Measurements from ENCODE around the gene KLHL36. TPM values are rescaled to one million over a fixed set of nuclear protein-coding genes. Genes with fewer than 3 reads are reported as not detected.
A peak's percentile ranks its signal among the peaks of the same experiment; 100 is the strongest.

Gene KLHL36
- total RNA-seq, 1 experiment from 2014 or later = 22.0 TPM

- H3K4me3 ChIP-seq (ENCODE audit: low read depth, low read length, poor library complexity, severe bottlenecking) = no peak overlapping the region
- no peaks in the 10 kb centered on the region for H3K27me3 ChIP-seq (replicated peaks; ENCODE audit: insufficient read depth, low read depth, low read length, poor library complexity)
- H3K4me1 ChIP-seq (ENCODE audit: insufficient read depth, low read length, poor library complexity, severe bottlenecking) = peaks cover 42% of the 10 kb centered on the region
- peak overlapping the region; percentile 82 for H3K27ac ChIP-seq (ENCODE audit: low read depth, low read length, poor library complexity, severe bottlenecking)
- intact Hi-C loops (cut with micrococcal nuclease; ENCODE audit: unreplicated experiment) = no loop called here
- ChIA-PET CTCF (no interaction called here), POLR2A (ENCODE audit: low non-redundant PET) (no interaction called here)
- H3K9me3 ChIP-seq (ENCODE audit: low read depth, low read length, poor library complexity, severe bottlenecking) = no peaks in the 10 kb centered on the region
- no TSS peak for BruUV-seq (replicated peaks)
- H3K36me3 ChIP-seq (ENCODE audit: insufficient read depth, low read length, poor library complexity, severe bottlenecking) = no peaks in the 10 kb centered on the region
- TF ChIP-seq, protein P1, sequence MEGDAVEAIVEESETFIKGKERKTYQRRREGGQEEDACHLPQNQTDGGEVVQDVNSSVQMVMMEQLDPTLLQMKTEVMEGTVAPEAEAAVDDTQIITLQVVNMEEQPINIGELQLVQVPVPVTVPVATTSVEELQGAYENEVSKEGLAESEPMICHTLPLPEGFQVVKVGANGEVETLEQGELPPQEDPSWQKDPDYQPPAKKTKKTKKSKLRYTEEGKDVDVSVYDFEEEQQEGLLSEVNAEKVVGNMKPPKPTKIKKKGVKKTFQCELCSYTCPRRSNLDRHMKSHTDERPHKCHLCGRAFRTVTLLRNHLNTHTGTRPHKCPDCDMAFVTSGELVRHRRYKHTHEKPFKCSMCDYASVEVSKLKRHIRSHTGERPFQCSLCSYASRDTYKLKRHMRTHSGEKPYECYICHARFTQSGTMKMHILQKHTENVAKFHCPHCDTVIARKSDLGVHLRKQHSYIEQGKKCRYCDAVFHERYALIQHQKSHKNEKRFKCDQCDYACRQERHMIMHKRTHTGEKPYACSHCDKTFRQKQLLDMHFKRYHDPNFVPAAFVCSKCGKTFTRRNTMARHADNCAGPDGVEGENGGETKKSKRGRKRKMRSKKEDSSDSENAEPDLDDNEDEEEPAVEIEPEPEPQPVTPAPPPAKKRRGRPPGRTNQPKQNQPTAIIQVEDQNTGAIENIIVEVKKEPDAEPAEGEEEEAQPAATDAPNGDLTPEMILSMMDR (conservative IDR thresholded peaks at IDR 0.05; ENCODE audit: low read depth, low read length) = no peak
- no peak for TF ChIP-seq EZH2 (IDR thresholded peaks at IDR 0.05; ENCODE audit: borderline replicate concordance, low read depth, low read length, poor library complexity, severe bottlenecking)
- DNase-seq (ENCODE audit: low spot score) = peak; percentile 74
These were observed 47.7 kb upstream of the KLHL36 start for GRCh38 chr16:84600343-84601229.

DNA sequence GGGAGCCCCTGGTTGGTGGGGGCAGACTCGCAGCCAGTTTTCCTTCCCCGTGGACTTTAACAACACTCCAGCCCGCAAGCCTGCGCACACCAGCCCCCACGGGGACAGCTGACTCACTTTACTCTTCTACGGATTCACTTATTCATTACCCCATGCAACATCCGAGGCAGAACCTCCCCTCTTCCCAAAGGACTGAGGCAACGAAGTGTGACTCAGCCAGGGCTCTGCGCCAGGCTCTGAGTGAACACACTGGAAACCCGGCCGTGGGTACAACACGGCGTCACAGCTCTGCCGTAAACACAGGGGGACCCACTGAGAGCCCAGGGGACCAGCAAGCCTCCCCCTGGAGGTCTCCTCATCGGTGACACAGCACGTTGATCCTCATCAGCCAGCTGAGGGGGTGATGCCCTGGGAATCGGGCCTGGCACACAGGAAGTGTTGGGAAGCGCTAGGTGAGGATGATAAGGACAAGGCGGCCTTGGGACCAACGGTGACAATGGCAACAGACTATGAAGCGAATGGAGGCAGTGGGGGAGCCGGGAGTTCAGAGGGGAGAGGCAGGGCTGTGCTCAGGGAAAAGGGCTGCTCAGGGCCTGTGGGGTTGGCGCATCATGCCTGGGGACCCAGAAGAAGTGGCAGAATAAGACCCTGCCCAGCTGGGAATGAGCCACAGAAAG is 45.0 kb upstream of the KLHL36 start:
- peaks cover 42% of the 10 kb centered on the region for H3K4me1 ChIP-seq (ENCODE audit: insufficient read depth, low read length, poor library complexity, severe bottlenecking)
- H3K9me3 ChIP-seq (ENCODE audit: low read depth, low read length, poor library complexity, severe bottlenecking) = no peaks in the 10 kb centered on the region
- intact Hi-C loops (cut with micrococcal nuclease; ENCODE audit: unreplicated experiment) = no loop called here

GRCh38 chr16:84603940-84604339 is 44.4 kb upstream of the KLHL36 start:
- no peak for TF ChIP-seq EZH2 (IDR thresholded peaks at IDR 0.05; ENCODE audit: borderline replicate concordance, low read depth, low read length, poor library complexity, severe bottlenecking)
- TF ChIP-seq, protein P1 (conservative IDR thresholded peaks at IDR 0.05; ENCODE audit: low read depth, low read length) = no peak
- POLR2A ChIA-PET (ENCODE audit: low non-redundant PET) = no interaction called here
- no peak overlapping the region for H3K27ac ChIP-seq (ENCODE audit: low read depth, low read length, poor library complexity, severe bottlenecking)

More for the DNA sequence above, 45.0 kb upstream of the KLHL36 start:
- ChIA-PET CTCF (no interaction called here), POLR2A (ENCODE audit: low non-redundant PET) (no interaction called here)
- Histone ChIP-seq H3K27ac (ENCODE audit: low read depth, low read length, poor library complexity, severe bottlenecking) (peak overlapping the region; percentile 60), H3K4me3 (ENCODE audit: low read depth, low read length, poor library complexity, severe bottlenecking) (no peak overlapping the region), H3K27me3 (replicated peaks; ENCODE audit: insufficient read depth, low read depth, low read length, poor library complexity) (no peaks in the 10 kb centered on the region), H3K36me3 (ENCODE audit: insufficient read depth, low read length, poor library complexity, severe bottlenecking) (no peaks in the 10 kb centered on the region)
- peak; percentile 82 for DNase-seq (ENCODE audit: low spot score)
- BruUV-seq (replicated peaks) = no TSS peak
- TF ChIP-seq, protein P1 (conservative IDR thresholded peaks at IDR 0.05; ENCODE audit: low read depth, low read length) = no peak
- no peak for TF ChIP-seq EZH2 (IDR thresholded peaks at IDR 0.05; ENCODE audit: borderline replicate concordance, low read depth, low read length, poor library complexity, severe bottlenecking)

More at GRCh38 chr16:84603940-84604339, 44.4 kb upstream of the KLHL36 start:
- no peak overlapping the region for H3K4me3 ChIP-seq (ENCODE audit: low read depth, low read length, poor library complexity, severe bottlenecking)
- CTCF ChIA-PET = no interaction called here
- intact Hi-C loops (cut with micrococcal nuclease; ENCODE audit: unreplicated experiment) = no loop called here
- no TSS peak for BruUV-seq (replicated peaks)
- H3K36me3 ChIP-seq (ENCODE audit: insufficient read depth, low read length, poor library complexity, severe bottlenecking) = no peaks in the 10 kb centered on the region
- DNase-seq (ENCODE audit: low spot score) = no peak
- no peaks in the 10 kb centered on the region for H3K9me3 ChIP-seq (ENCODE audit: low read depth, low read length, poor library complexity, severe bottlenecking)
- H3K4me1 ChIP-seq (ENCODE audit: insufficient read depth, low read length, poor library complexity, severe bottlenecking) = peaks cover 41% of the 10 kb centered on the region
- no peaks in the 10 kb centered on the region for H3K27me3 ChIP-seq (replicated peaks; ENCODE audit: insufficient read depth, low read depth, low read length, poor library complexity)

All from A673 (cell line).